CD14-positive monocyte (primary cell): Measurements from ENCODE around the gene MYL2. TPM values are rescaled to one million over a fixed set of nuclear protein-coding genes. Genes with fewer than 3 reads are reported as not detected.

Experiments
- DNase-seq, 3 donors: peaks; one replicate each; pipeline ENCODE4 v3.0.0-alpha.2; 2011 to 2022
- H2AFZ ChIP-seq: 2 replicates; pipeline ENCODE4 v1.6.0; 2012; ENCODE audit warnings: mild to moderate bottlenecking, low read depth, low read length, inconsistent platforms; ENCODE audit not compliant: insufficient read depth, poor library complexity, severe bottlenecking
- H3K27ac ChIP-seq, 2 donors: 1 replicate in 1 of 2; 2 replicates in 1 of 2; pipeline ENCODE4 v1.5.1; 2012 to 2013; ENCODE audit warnings: low read length in 2 of 2, control low read depth in 1 of 2, inconsistent platforms in 1 of 2, low read depth in 1 of 2, mild to moderate bottlenecking in 1 of 2
- H3K27me3 ChIP-seq, 2 donors: one replicate each; pipeline versions ENCODE4 v1.6.0 to v1.6.1; 2011 to 2013; ENCODE audit warnings: low read length in 2 of 2; ENCODE audit not compliant: control insufficient read depth in 2 of 2, insufficient read depth in 2 of 2
- H3K36me3 ChIP-seq, 2 donors: replicated peaks in 1 of 2; 1 replicate in 1 of 2; 2 replicates in 1 of 2; pipeline versions ENCODE4 v1.5.1 to v1.6.1; 2012 to 2013; ENCODE audit warnings: low read length in 2 of 2, control low read depth in 1 of 2, inconsistent platforms in 1 of 2, mild to moderate bottlenecking in 1 of 2; ENCODE audit not compliant: insufficient read depth in 2 of 2, control insufficient read depth in 1 of 2
- H3K4me1 ChIP-seq, 2 donors: 1 replicate in 1 of 2; 2 replicates in 1 of 2; pipeline versions ENCODE4 v1.5.1 to v1.6.1; 2012 to 2013; ENCODE audit warnings: low read length in 2 of 2, control low read depth in 1 of 2, inconsistent platforms in 1 of 2, mild to moderate bottlenecking in 1 of 2, moderate library complexity in 1 of 2; ENCODE audit not compliant: insufficient read depth in 2 of 2, control insufficient read depth in 1 of 2
- H3K4me2 ChIP-seq: replicated peaks from 2 replicates; pipeline ENCODE3; 2012; ENCODE audit warnings: low read length, moderate library complexity, mild to moderate bottlenecking; ENCODE audit not compliant: poor library complexity, severe bottlenecking; ENCODE audit errors: extremely low read depth
- H3K4me3 ChIP-seq, 3 experiments: fragments of 200-600 bp in 1 of 3; sonication (generic) in 1 of 3; replicated peaks in 1 of 3; 1 replicate in 2 of 3; 2 replicates in 1 of 3; pipeline ENCODE4 v1.5.1; 2011 to 2013; ENCODE audit warnings: low read length in 3 of 3, mild to moderate bottlenecking in 3 of 3, control low read depth in 2 of 3, low read depth in 2 of 3, inconsistent platforms in 1 of 3, moderate library complexity in 1 of 3
- H3K79me2 ChIP-seq: 2 replicates; pipeline ENCODE4 v1.6.0; 2012; ENCODE audit warnings: mild to moderate bottlenecking, control low read depth, inconsistent platforms, low read length, moderate library complexity; ENCODE audit not compliant: insufficient read depth
- H3K9ac ChIP-seq: 2 replicates; pipeline ENCODE4 v1.6.0; 2017; ENCODE audit warnings: low read length, mild to moderate bottlenecking; ENCODE audit not compliant: insufficient read depth, poor library complexity, severe bottlenecking
- H3K9me3 ChIP-seq, 2 donors: replicated peaks in 1 of 2; 1 replicate in 1 of 2; 2 replicates in 1 of 2; pipeline versions ENCODE4 v1.5.1 to v1.6.1; 2012 to 2013; ENCODE audit warnings: low read length in 2 of 2, control low read depth in 1 of 2; ENCODE audit not compliant: control insufficient read depth in 1 of 2, insufficient read depth in 1 of 2
- H4K20me1 ChIP-seq: 2 replicates; pipeline ENCODE4 v1.6.0; 2012; ENCODE audit warnings: mild to moderate bottlenecking, low read length, control low read depth, moderate library complexity; ENCODE audit not compliant: insufficient read depth
- H3K27ac Mint-ChIP-seq, 7 donors: one replicate each; pipeline ENCODE4 v1.8.0; 2020; ENCODE audit warnings: mild to moderate bottlenecking in 7 of 7, mixed read lengths in 7 of 7, moderate library complexity in 6 of 7, inconsistent platforms in 2 of 7
- H3K27me3 Mint-ChIP-seq, 3 donors: one replicate each; pipeline ENCODE4 v1.8.0; 2021 to 2022; ENCODE audit warnings: low read depth in 3 of 3, mild to moderate bottlenecking in 3 of 3, mixed read lengths in 3 of 3, moderate library complexity in 3 of 3, inconsistent platforms in 1 of 3
- H3K36me3 Mint-ChIP-seq, 2 donors: one replicate each; pipeline ENCODE4 v1.8.0; 2020; ENCODE audit warnings: mixed read lengths in 2 of 2, inconsistent platforms in 1 of 2, mild to moderate bottlenecking in 1 of 2
- H3K4me1 Mint-ChIP-seq: one replicate; pipeline ENCODE4 v1.8.0; 2020; ENCODE audit warnings: mild to moderate bottlenecking, mixed read lengths
- H3K4me3 Mint-ChIP-seq, 2 donors: one replicate each; pipeline ENCODE4 v1.8.0; 2020; ENCODE audit warnings: mild to moderate bottlenecking in 2 of 2, mixed read lengths in 2 of 2, moderate library complexity in 1 of 2
- H3K9me3 Mint-ChIP-seq, 7 donors: one replicate each; pipeline ENCODE4 v1.8.0; 2020 to 2022; ENCODE audit warnings: mixed read lengths in 7 of 7, mild to moderate bottlenecking in 6 of 7, moderate library complexity in 6 of 7, inconsistent platforms in 2 of 7
- WGBS: methylation state at CpG from one replicate; pipeline ENCODE4 v1.1.5; 2013; ENCODE audit warnings: missing lambda C conversion rate; ENCODE audit not compliant: insufficient coverage; 5-methylcytosine and 5-hydroxymethylcytosine counted together
- intact Hi-C, 2 donors: fragments of 100-400 bp; cut with micrococcal nuclease; formaldehyde crosslinking; loops; one replicate each; pipeline versions ENCODE4 v1.15.0 to v1.15.1; 2023
- polyA minus RNA-seq: library from RNA; depleted of rRNA, polyadenylated mRNA; stranded (reverse); fragments of >200 nt; gene quantifications from 2 replicates; pipeline ENCODE4 v1.2.3, GENCODE V29; 2012
- polyA plus RNA-seq, 3 donors: library from polyadenylated mRNA; depleted of rRNA in 1 of 3; unstranded in 2 of 3; stranded (reverse) in 1 of 3; fragments of 300-500 nt in 2 of 3; fragments of >200 nt in 1 of 3; fragmentation: Illumina TruSeq in 2 of 3; gene quantifications; 1 replicate in 2 of 3; 2 replicates in 1 of 3; pipeline ENCODE4 v1.2.3, GENCODE V29; 2012 to 2021
- total RNA-seq, 12 experiments: library from RNA in 1 of 12; stranded (reverse) in 1 of 12; fragments of 120-200 nt in 1 of 12; gene quantifications; one replicate each; pipeline ENCODE4 v1.2.4 and lab custom pipeline; 2013 to 2026; ENCODE audit warnings: mixed read lengths in 6 of 12, inconsistent platforms in 1 of 12
- TF ChIP-seq, protein P1 (sequence below): fragments of 200-600 bp; IDR thresholded peaks from one replicate; pipeline ENCODE4 v1.8.0; 2022; ENCODE audit warnings: antibody characterized with exemption, mild to moderate bottlenecking

Gene MYL2, protein sequence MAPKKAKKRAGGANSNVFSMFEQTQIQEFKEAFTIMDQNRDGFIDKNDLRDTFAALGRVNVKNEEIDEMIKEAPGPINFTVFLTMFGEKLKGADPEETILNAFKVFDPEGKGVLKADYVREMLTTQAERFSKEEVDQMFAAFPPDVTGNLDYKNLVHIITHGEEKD
- total RNA-seq (2013) = not detected
- not detected for polyA plus RNA-seq
- not detected in 2 replicates for polyA minus RNA-seq
- 0 to 0.46 (median 0) reads per million in 11 experiments for total RNA-seq (lab: John Stamatoyannopoulos, UW)

- TF ChIP-seq, protein P1, sequence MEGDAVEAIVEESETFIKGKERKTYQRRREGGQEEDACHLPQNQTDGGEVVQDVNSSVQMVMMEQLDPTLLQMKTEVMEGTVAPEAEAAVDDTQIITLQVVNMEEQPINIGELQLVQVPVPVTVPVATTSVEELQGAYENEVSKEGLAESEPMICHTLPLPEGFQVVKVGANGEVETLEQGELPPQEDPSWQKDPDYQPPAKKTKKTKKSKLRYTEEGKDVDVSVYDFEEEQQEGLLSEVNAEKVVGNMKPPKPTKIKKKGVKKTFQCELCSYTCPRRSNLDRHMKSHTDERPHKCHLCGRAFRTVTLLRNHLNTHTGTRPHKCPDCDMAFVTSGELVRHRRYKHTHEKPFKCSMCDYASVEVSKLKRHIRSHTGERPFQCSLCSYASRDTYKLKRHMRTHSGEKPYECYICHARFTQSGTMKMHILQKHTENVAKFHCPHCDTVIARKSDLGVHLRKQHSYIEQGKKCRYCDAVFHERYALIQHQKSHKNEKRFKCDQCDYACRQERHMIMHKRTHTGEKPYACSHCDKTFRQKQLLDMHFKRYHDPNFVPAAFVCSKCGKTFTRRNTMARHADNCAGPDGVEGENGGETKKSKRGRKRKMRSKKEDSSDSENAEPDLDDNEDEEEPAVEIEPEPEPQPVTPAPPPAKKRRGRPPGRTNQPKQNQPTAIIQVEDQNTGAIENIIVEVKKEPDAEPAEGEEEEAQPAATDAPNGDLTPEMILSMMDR = no peak
- Mint-ChIP-seq H3K27me3 (peaks cover 3 to 10% (median 4%) of the 10 kb centered on the region in 3 donors), H3K36me3 (no peaks in the 10 kb centered on the region), H3K27ac (no peak within 1 kb of the TSS), H3K4me3 (no peak within 1 kb of the TSS), H3K9me3 (peaks cover 0 to 2% (median 0%) of the 10 kb centered on the region in 7 donors), H3K4me1 (peaks cover 7% of the 10 kb centered on the region)
- no peaks in the 10 kb centered on the region for H3K4me1 ChIP-seq
- no peak within 1 kb of the TSS for H3K4me2 ChIP-seq
- H3K4me3 ChIP-seq = no peak within 1 kb of the TSS
- H3K9me3 ChIP-seq = no peaks in the 10 kb centered on the region
- H3K27ac ChIP-seq = no peak within 1 kb of the TSS
- no peak for DNase-seq
- H3K9ac ChIP-seq = no peak within 1 kb of the TSS
- H3K27me3 ChIP-seq = no peaks in the 10 kb centered on the region
- intact Hi-C loops = no loop called here
- H3K79me2 ChIP-seq = no peaks in the 10 kb centered on the region
- H3K36me3 ChIP-seq = no peaks in the 10 kb centered on the region
- WGBS = 80% methylated on average over 16 of the region's 22 CpGs
- no peak within 1 kb of the TSS for H2AFZ ChIP-seq
- H4K20me1 ChIP-seq = no peaks in the 10 kb centered on the region
Measured at GRCh38 chr12:110920324-110920910, at the start of gene MYL2. Gene MYL2 (minus strand): TSS chr12:110920579. CDS start chr12:110920529, 50 bp downstream.

DNA sequence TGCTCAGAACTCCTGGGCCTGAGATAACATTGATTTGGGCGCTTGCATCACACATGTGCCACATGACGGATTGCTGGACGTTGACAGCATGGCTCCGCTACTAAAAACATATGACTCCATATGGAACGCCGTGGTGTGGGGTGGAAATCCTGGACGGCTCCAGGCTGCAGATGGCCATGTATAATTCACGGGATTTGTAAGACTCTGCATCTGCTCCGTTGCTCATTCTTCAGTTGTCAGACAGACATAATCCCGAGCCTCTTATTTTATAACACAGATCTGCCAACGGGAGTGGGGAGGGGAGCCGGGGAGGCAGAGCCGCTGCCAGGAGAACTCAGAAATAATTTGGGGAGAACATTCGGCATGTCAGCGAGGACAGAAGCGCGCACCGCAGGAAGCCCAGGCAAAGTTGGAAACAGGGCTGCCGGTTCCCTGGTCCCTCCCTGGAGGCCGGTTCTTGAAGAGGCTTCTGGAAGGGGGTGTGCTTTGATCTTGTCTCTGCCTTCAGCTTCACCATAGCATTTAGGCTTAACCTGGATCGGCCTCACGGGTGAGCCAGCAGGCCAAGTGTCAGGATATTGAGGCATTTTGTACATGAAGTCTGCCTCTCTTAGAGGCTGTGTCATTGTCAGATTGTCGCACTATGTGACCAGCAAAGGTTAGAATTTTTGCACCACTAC lies 45.8 kb upstream of the MYL2 start:
- 92% methylated on average over 20 of the region's 23 CpGs for WGBS
- Mint-ChIP-seq H3K9me3 (peaks cover under 1 to 9% (median 3%) of the 10 kb centered on the region in 7 donors), H3K36me3 (no peaks in the 10 kb centered on the region), H3K4me1 (no peaks in the 10 kb centered on the region), H3K4me3 (no peak overlapping the region), H3K27ac (no peak overlapping the region), H3K27me3 (peaks cover 0 to 12% (median 6%) of the 10 kb centered on the region in 3 donors)
- Histone ChIP-seq H3K4me1 (no peaks in the 10 kb centered on the region), H3K4me2 (no peak overlapping the region), H3K27ac (no peak overlapping the region), H4K20me1 (no peaks in the 10 kb centered on the region), H3K27me3 (peaks cover 3% of the 10 kb centered on the region in 2 donors), H3K9me3 (peaks cover 1 to 8% of the 10 kb centered on the region in 2 donors), H3K79me2 (no peaks in the 10 kb centered on the region), H3K9ac (no peak overlapping the region), H3K4me3 (no peak overlapping the region), H3K36me3 (no peaks in the 10 kb centered on the region), H2AFZ (no peak overlapping the region)
- intact Hi-C loops = no loop called here
- DNase-seq = no peak
- TF ChIP-seq, protein P1 = no peak
